Ovary (tissue), 3 donors: ENCODE results near the gene NR4A2.

ENCODE experiments used
- EP300 ChIP-seq: sonication (generic); formaldehyde crosslinking; IDR thresholded peaks from one replicate; pipeline ENCODE4 v1.6.1; 2017; ENCODE audit warnings: antibody characterized with exemption
- TF ChIP-seq, protein P1 (sequence below), 3 donors: fragments of 450-650 bp in 2 of 3; fragments of 200-600 bp in 1 of 3; IDR thresholded peaks; one replicate each; pipeline versions ENCODE4 v1.5.1 to v1.8.0; 2016 to 2022; ENCODE audit warnings: antibody characterized with exemption in 3 of 3, mild to moderate bottlenecking in 1 of 3
- donor health status: DM: no; HTN: no; CAD: no.

DNA sequence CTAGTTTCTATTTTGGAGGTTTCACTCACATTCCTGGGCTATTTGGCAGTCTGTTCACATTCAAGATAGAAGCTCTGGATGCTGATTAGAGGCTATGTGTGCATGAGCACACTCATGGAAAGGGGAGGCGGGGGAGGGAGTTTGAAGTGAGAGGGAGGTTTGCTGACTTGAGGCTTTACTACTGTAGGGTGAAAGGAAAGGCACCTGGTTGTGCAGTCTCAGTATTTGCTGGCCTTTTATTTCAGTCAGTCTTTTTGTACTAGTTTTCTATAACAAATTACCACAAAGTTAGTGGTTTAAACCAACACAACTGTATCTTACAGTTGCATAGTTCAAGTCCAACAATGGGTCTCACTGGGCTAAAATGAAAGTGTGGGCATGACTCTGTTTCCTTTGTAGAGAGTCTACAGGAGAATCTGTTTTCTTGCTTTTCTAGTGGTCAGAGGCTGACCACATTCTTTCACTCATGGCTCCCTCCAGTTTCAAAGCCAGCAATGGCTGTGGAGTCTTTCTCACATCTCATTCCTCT lies 47.7 kb upstream of the NR4A2 start:
- TF ChIP-seq, protein P1, sequence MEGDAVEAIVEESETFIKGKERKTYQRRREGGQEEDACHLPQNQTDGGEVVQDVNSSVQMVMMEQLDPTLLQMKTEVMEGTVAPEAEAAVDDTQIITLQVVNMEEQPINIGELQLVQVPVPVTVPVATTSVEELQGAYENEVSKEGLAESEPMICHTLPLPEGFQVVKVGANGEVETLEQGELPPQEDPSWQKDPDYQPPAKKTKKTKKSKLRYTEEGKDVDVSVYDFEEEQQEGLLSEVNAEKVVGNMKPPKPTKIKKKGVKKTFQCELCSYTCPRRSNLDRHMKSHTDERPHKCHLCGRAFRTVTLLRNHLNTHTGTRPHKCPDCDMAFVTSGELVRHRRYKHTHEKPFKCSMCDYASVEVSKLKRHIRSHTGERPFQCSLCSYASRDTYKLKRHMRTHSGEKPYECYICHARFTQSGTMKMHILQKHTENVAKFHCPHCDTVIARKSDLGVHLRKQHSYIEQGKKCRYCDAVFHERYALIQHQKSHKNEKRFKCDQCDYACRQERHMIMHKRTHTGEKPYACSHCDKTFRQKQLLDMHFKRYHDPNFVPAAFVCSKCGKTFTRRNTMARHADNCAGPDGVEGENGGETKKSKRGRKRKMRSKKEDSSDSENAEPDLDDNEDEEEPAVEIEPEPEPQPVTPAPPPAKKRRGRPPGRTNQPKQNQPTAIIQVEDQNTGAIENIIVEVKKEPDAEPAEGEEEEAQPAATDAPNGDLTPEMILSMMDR (IDR thresholded peaks at IDR 0.05) = no peak
- no peak for TF ChIP-seq EP300
